Natural killer cell (primary cell): ENCODE measurements around the gene FCRLA. TPM values are rescaled to one million over a fixed set of nuclear protein-coding genes. Genes with fewer than 3 reads are reported as not detected.

Experiments used
- ATAC-seq, 3 donors: fragments of 150-1000 bp in 2 of 3; fragments of 200-7000 bp in 1 of 3; cut with Tn5 transposase; 1 replicate in 1 of 3; 2 replicates in 2 of 3; pipeline ENCODE4 v1.10.0; 2021; ENCODE audit warnings: mild to moderate bottlenecking in 2 of 3, moderate library complexity in 2 of 3
- DNase-seq, 2 donors: peaks; one replicate each; pipeline versions ENCODE4 v3.0.0 to v3.0.0-alpha.2; 2013 to 2021; ENCODE audit warnings: mixed read lengths in 1 of 2
- H3K27ac ChIP-seq: one replicate; pipeline ENCODE4 v1.5.1; 2013; ENCODE audit warnings: mild to moderate bottlenecking, low read length
- H3K27me3 ChIP-seq: one replicate; pipeline ENCODE4 v1.6.1; 2013; ENCODE audit warnings: low read length; ENCODE audit not compliant: control insufficient read depth, insufficient read depth
- H3K36me3 ChIP-seq: one replicate; pipeline ENCODE4 v1.6.1; 2013; ENCODE audit warnings: low read length; ENCODE audit not compliant: control insufficient read depth, insufficient read depth
- H3K4me1 ChIP-seq: one replicate; pipeline ENCODE4 v1.6.1; 2013; ENCODE audit warnings: low read length; ENCODE audit not compliant: control insufficient read depth, insufficient read depth
- H3K4me3 ChIP-seq: one replicate; pipeline ENCODE4 v1.5.1; 2013; ENCODE audit warnings: low read length
- H3K9me3 ChIP-seq: one replicate; pipeline ENCODE4 v1.6.1; 2013; ENCODE audit warnings: low read length; ENCODE audit not compliant: control insufficient read depth, insufficient read depth
- H3K27ac Mint-ChIP-seq, 2 donors: one replicate each; pipeline ENCODE4 v1.8.0; 2022; ENCODE audit warnings: mild to moderate bottlenecking in 2 of 2, mixed read lengths in 2 of 2, moderate library complexity in 1 of 2
- H3K27me3 Mint-ChIP-seq, 2 donors: one replicate each; pipeline ENCODE4 v1.8.0; 2022; ENCODE audit warnings: low read depth in 2 of 2, mixed read lengths in 2 of 2
- H3K36me3 Mint-ChIP-seq: one replicate; pipeline ENCODE4 v1.8.0; 2022; ENCODE audit warnings: mixed read lengths
- H3K4me1 Mint-ChIP-seq, 2 donors: one replicate each; pipeline ENCODE4 v1.8.0; 2022; ENCODE audit warnings: mixed read lengths in 2 of 2
- H3K4me3 Mint-ChIP-seq: one replicate; pipeline ENCODE4 v1.8.0; 2022; ENCODE audit warnings: mild to moderate bottlenecking, moderate library complexity, mixed read lengths
- H3K9me3 Mint-ChIP-seq, 2 donors: one replicate each; pipeline ENCODE4 v1.8.0; 2022; ENCODE audit warnings: mixed read lengths in 2 of 2
- WGBS: methylation state at CpG from one replicate; pipeline ENCODE4 v1.1.7; 2013; ENCODE audit warnings: missing lambda C conversion rate; ENCODE audit not compliant: insufficient coverage; 5-methylcytosine and 5-hydroxymethylcytosine counted together
- intact Hi-C: fragments of 100-400 bp; cut with micrococcal nuclease; formaldehyde crosslinking; loops from one replicate; pipeline ENCODE4 v1.14.2; 2022
- total RNA-seq, 4 donors: library from RNA; stranded (reverse); fragments of 120-200 nt in 1 of 4; gene quantifications; one replicate each; pipeline versions ENCODE4 v1.2.3 to v1.2.4, GENCODE V29; 2013 to 2022
- TF ChIP-seq, protein P1 (sequence below): fragments of 200-600 bp; IDR thresholded peaks from one replicate; pipeline ENCODE4 v1.8.0; 2022; ENCODE audit warnings: antibody characterized with exemption

FCRLA gene
- total RNA-seq, 3 donors from 2014 or later (not counting 1 experiment from before 2014, with no cell fraction given): 0.41 to 0.90 (median 0.80) TPM

DNA sequence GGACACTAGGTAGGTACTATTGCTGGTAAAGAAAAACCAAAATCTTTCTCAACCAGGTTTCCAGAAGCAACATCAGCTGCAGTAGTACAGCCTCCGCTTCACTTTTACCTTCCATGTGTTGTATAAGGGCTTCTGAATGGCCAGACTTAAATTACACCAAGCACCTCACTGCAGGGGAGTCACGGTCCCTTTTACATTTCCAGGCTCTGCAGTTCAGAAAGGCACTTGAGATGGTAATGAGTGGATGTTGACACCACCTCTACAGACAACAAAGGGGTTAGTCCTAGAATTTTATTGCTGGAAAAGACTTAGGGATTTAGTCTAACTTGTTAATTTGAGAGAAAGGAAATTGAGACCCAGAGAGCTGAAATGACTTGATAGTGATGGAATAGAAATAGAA, 30.6 kb downstream of the FCRLA start:
- no peaks in the 10 kb centered on the region for H3K9me3 ChIP-seq
- intact Hi-C loops: loop anchor here (1.0 to 10.0 kb wide), 2 partner anchors 10 to 523 kb away; partner anchors contain the start of gene FCER1G
- no CpG with 5 or more reads among the region's 2 CpGs for WGBS

DNA sequence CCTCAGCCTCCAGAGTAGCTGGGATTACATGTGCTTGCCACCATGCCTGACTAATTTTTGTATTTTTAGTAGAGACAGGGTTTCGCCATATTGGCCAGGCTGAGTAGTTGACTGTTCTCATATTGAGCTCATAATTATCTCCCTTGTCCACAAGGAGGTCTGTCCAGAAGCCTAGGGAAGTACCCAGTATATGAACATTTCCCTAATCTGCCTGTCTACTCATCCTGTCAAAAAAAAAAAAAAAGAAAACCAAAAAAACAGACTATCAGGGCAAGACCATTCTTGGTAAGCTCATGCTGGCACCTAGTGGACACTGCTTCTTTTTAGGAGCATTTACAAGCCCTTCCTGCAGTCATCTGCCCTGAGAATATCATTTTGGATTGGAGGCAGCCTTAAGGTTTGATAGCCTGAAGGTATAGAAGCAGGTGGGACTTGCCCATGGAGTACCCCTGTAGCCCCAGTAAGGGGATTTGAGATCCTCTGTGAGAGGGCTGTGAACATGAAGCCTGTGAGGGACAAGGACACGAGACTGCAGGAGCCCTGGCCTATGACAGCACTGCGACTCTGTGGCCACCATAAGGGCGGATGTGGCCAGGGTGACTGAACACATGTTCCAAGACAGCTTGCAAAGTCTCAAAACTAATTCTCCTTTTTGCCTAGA, 31.7 kb downstream of the FCRLA start:
- H3K27ac Mint-ChIP-seq: peak overlapping the region; percentile 81 to 84
- H3K36me3 Mint-ChIP-seq: no peaks in the 10 kb centered on the region
- no peaks in the 10 kb centered on the region for H3K9me3 Mint-ChIP-seq
- WGBS: 43% methylated on average over 4 of the region's 4 CpGs
- TF ChIP-seq, protein P1, sequence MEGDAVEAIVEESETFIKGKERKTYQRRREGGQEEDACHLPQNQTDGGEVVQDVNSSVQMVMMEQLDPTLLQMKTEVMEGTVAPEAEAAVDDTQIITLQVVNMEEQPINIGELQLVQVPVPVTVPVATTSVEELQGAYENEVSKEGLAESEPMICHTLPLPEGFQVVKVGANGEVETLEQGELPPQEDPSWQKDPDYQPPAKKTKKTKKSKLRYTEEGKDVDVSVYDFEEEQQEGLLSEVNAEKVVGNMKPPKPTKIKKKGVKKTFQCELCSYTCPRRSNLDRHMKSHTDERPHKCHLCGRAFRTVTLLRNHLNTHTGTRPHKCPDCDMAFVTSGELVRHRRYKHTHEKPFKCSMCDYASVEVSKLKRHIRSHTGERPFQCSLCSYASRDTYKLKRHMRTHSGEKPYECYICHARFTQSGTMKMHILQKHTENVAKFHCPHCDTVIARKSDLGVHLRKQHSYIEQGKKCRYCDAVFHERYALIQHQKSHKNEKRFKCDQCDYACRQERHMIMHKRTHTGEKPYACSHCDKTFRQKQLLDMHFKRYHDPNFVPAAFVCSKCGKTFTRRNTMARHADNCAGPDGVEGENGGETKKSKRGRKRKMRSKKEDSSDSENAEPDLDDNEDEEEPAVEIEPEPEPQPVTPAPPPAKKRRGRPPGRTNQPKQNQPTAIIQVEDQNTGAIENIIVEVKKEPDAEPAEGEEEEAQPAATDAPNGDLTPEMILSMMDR: peak; percentile 55
- intact Hi-C loops: loop anchor here (1.0 to 10.0 kb wide), 3 partner anchors 11 to 524 kb away; partner anchors contain the start of gene FCER1G
- H3K4me1 ChIP-seq: peaks cover 32% of the 10 kb centered on the region
- no peaks in the 10 kb centered on the region for H3K27me3 Mint-ChIP-seq
- peak overlapping the region; percentile 57 for H3K27ac ChIP-seq
- H3K36me3 ChIP-seq: no peaks in the 10 kb centered on the region
- H3K4me3 ChIP-seq: no peak overlapping the region
- H3K27me3 ChIP-seq: no peaks in the 10 kb centered on the region
- H3K4me3 Mint-ChIP-seq: peak overlapping the region; percentile 58
- peaks cover 34 to 45% of the 10 kb centered on the region in 2 donors for H3K4me1 Mint-ChIP-seq
- ATAC-seq (peak; percentile 91 to 93 (median 92)), DNase-seq (peak; percentile 79 to 83)
- no peaks in the 10 kb centered on the region for H3K9me3 ChIP-seq

More for the DNA sequence above, 30.6 kb downstream of the FCRLA start:
- Mint-ChIP-seq H3K36me3 (no peaks in the 10 kb centered on the region), H3K9me3 (no peaks in the 10 kb centered on the region), H3K4me3 (no peak overlapping the region), H3K27ac (peak overlapping the region in 1 of 2 donors; percentile 81), H3K4me1 (peaks cover 34 to 45% of the 10 kb centered on the region in 2 donors), H3K27me3 (no peaks in the 10 kb centered on the region)
- ATAC-seq: no peak
- no peak overlapping the region for H3K27ac ChIP-seq
- no peak for DNase-seq
- no peaks in the 10 kb centered on the region for H3K36me3 ChIP-seq
- H3K4me1 ChIP-seq: peaks cover 32% of the 10 kb centered on the region
- TF ChIP-seq, protein P1: no peak
- no peak overlapping the region for H3K4me3 ChIP-seq
- no peaks in the 10 kb centered on the region for H3K27me3 ChIP-seq

DNA sequence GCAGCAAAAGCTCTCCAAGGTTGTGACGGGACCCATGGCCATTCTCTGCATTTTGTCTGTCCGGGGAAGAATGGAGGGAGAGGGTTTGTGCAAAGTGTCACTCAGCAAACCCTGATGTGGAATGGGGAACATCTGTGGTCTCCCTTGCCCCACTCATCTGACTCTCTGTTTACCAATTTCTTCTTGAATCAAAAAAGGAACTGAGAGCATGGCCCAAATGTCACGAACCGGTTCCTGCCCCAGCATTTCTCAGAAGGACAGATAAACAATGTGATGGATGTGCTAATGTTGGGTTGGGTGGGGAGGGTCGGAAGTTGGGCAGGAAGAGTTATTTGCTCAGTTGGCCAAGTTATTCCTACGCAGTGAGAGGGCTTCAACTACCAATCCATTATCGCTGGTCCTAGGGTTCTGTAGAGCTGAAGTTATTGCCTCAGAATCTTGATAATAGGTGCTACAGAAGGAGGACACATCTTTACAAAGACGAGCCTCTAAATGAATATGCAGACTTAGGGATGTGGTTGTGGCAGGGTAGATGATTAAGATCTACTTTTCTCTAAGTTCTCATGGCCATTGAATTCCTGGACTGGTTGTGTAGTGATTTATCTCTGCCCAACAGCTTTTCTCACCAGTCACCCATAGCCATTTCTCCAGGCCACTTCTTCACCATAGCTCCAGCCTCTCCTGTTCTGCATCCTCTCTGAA, 33.0 kb downstream of the FCRLA start:
- TF ChIP-seq, protein P1: no peak
- Histone ChIP-seq H3K4me3 (no peak overlapping the region), H3K9me3 (no peaks in the 10 kb centered on the region), H3K36me3 (no peaks in the 10 kb centered on the region), H3K27me3 (no peaks in the 10 kb centered on the region), H3K27ac (peak overlapping the region; percentile 57), H3K4me1 (peaks cover 32% of the 10 kb centered on the region)
- no peaks in the 10 kb centered on the region for H3K36me3 Mint-ChIP-seq
- peak overlapping the region; percentile 53 for H3K4me3 Mint-ChIP-seq
- no peak for DNase-seq
- peaks cover 0 to 3% of the 10 kb centered on the region in 2 donors for H3K27me3 Mint-ChIP-seq
- H3K4me1 Mint-ChIP-seq: peaks cover 34 to 45% of the 10 kb centered on the region in 2 donors
- 38% methylated on average over 7 of the region's 8 CpGs for WGBS
- ATAC-seq: no peak
- intact Hi-C loops: loop anchor here (1.0 to 10.0 kb wide), 2 partner anchors 174 to 525 kb away; partner anchors contain the start of gene FCER1G
- H3K27ac Mint-ChIP-seq: peak overlapping the region; percentile 81 to 84
- H3K9me3 Mint-ChIP-seq: no peaks in the 10 kb centered on the region
